GM12878 (cell line): Measurements from ENCODE around the gene COL16A1. TPM values are rescaled to one million over a fixed set of nuclear protein-coding genes. Genes with fewer than 3 reads are reported as not detected.

ENCODE experiments used
- ATAC-seq: fragments of 200-7000 bp; cut with Tn5 transposase; 3 replicates; pipeline ENCODE4 v1.9.1; 2020; ENCODE audit warnings: mild to moderate bottlenecking, moderate library complexity
- BruUV-seq: library from RNA; stranded (reverse); fragments of 400-500 nt; replicated peaks from 2 replicates; lab custom pipeline; 2021; lab: Mats Ljungman, UMichigan
- CTCF ChIA-PET: fragments of 300-600 bp; sonication (Branson Sonifier 250); formaldehyde crosslinking; extraction: SDS; loops from one replicate; lab custom pipeline; 2021; ENCODE audit warnings: inconsistent platforms; lab: Yijun Ruan, JAX
- POLR2A ChIA-PET: fragments of 350-600 bp; formaldehyde crosslinking; extraction: SDS; loops from one replicate; lab custom pipeline; 2021; ENCODE audit warnings: inconsistent platforms; lab: Charles Lee
- RAD21 ChIA-PET: fragments of 300-600 bp; sonication (Branson Sonifier 250); formaldehyde crosslinking; loops from one replicate; lab custom pipeline; 2023; ENCODE audit warnings: antibody characterized with exemption; ENCODE audit not compliant: unreplicated experiment; lab: Charles Lee
- SMC1A ChIA-PET: fragments of 300-600 bp; sonication (Branson Sonifier 250); formaldehyde crosslinking; loops from one replicate; lab custom pipeline; 2023; ENCODE audit not compliant: unreplicated experiment, uncharacterized antibody; lab: Charles Lee
- DNase-seq: peaks from one replicate; pipeline ENCODE4 v3.0.0-alpha.2; 2011; ENCODE audit warnings: low read depth, low spot score
- FAIRE-seq: peaks from 3 replicates; lab custom pipeline; 2011; peaks lifted over from hg19 to GRCh38; lab: Jason Lieb, UNC
- H2AFZ ChIP-seq: 2 replicates; pipeline ENCODE4 v1.6.0; 2011; ENCODE audit warnings: low read depth, low read length, control low read depth; ENCODE audit not compliant: control insufficient read depth
- H3K27ac ChIP-seq: 2 replicates; pipeline ENCODE4 v1.5.1; 2011; ENCODE audit warnings: control low read depth; ENCODE audit not compliant: control insufficient read depth, insufficient read depth
- H3K27me3 ChIP-seq, 2 experiments: replicated peaks in 1 of 2; 2 replicates each; pipeline versions ENCODE4 v1.6.0 to v1.6.1; 2011; ENCODE audit warnings: low read length in 1 of 2; ENCODE audit not compliant: control insufficient read depth in 2 of 2, insufficient read depth in 2 of 2
- H3K36me3 ChIP-seq, 2 experiments: 2 replicates each; pipeline ENCODE4 v1.5.1; 2011; ENCODE audit warnings: low read length in 1 of 2; ENCODE audit not compliant: control insufficient read depth in 2 of 2, insufficient read depth in 2 of 2
- H3K4me1 ChIP-seq: 2 replicates; pipeline ENCODE4 v1.6.1; 2011; ENCODE audit warnings: mild to moderate bottlenecking, low read length, moderate library complexity, mixed read lengths; ENCODE audit not compliant: control insufficient read depth, insufficient read depth
- H3K4me2 ChIP-seq: 2 replicates; pipeline ENCODE4 v1.6.0; 2011; ENCODE audit warnings: control low read depth; ENCODE audit not compliant: control insufficient read depth, insufficient read depth
- H3K4me3 ChIP-seq: fragments of 200-600 bp; sonication (generic); 2 replicates; pipeline ENCODE4 v1.5.1; 2016
- H3K79me2 ChIP-seq: 2 replicates; pipeline ENCODE4 v1.6.0; 2011; ENCODE audit warnings: low read length; ENCODE audit not compliant: control insufficient read depth, insufficient read depth
- H3K9ac ChIP-seq: 2 replicates; pipeline ENCODE4 v1.8.0; 2011; ENCODE audit warnings: low read length, control low read depth, mixed read lengths; ENCODE audit not compliant: control insufficient read depth, insufficient read depth
- H3K9me3 ChIP-seq: replicated peaks from 3 replicates; pipeline ENCODE4 v1.5.1; 2011; ENCODE audit warnings: mild to moderate bottlenecking, low read length; ENCODE audit not compliant: control insufficient read depth, insufficient read depth
- H4K20me1 ChIP-seq: 2 replicates; pipeline ENCODE4 v1.6.0; 2011; ENCODE audit not compliant: control insufficient read depth, insufficient read depth
- CBFB ChIP-seq: IDR thresholded peaks from 2 replicates; pipeline ENCODE4 v1.6.1; 2016; ENCODE audit warnings: antibody characterized with exemption, low read depth
- CBX3 ChIP-seq: fragments of 200-600 bp; sonication (generic); IDR thresholded peaks from 2 replicates; pipeline ENCODE4 v1.6.1; 2016; ENCODE audit warnings: low read depth, borderline replicate concordance
- KLF5 ChIP-seq: fragments of 450-650 bp; IDR thresholded peaks from 2 replicates; pipeline ENCODE4 v1.6.1; 2014; ENCODE audit warnings: mild to moderate bottlenecking; ENCODE audit not compliant: partially characterized antibody
- MEF2B ChIP-seq: fragments of 450-650 bp; IDR thresholded peaks from 2 replicates; pipeline ENCODE4 v1.6.1; 2018; ENCODE audit warnings: mild to moderate bottlenecking, moderate library complexity; ENCODE audit not compliant: partially characterized antibody, poor library complexity, severe bottlenecking
- POLR2A ChIP-seq: IDR thresholded peaks from 2 replicates; pipeline ENCODE4 v1.6.1; 2011; ENCODE audit warnings: low read depth, mild to moderate bottlenecking, low read length
- RELA ChIP-seq: fragments of 450-650 bp; IDR thresholded peaks from 2 replicates; pipeline ENCODE4 v1.8.0; 2014; ENCODE audit warnings: borderline replicate concordance; ENCODE audit not compliant: partially characterized antibody
- ZZZ3 ChIP-seq: IDR thresholded peaks from 2 replicates; pipeline ENCODE4 v1.6.1; 2011; ENCODE audit warnings: low read depth; ENCODE audit not compliant: control insufficient read depth, insufficient read length
- WGBS: methylation state at CpG from one replicate; pipeline ENCODE4 v1.1.6; 2016; ENCODE audit warnings: low lambda C conversion rate; ENCODE audit not compliant: insufficient replicate concordance, insufficient coverage; ENCODE audit errors: missing lambda C conversion rate; 5-methylcytosine and 5-hydroxymethylcytosine counted together
- in situ Hi-C: fragments of 300-500 bp; cut with MboI; formaldehyde crosslinking; loops from 9 replicates; pipeline ENCODE4 v1.14.3; 2018; ENCODE audit warnings: mixed read lengths
- intact Hi-C: fragments of 100-400 bp; cut with micrococcal nuclease; formaldehyde crosslinking; loops from one replicate; pipeline ENCODE4 v1.14.2; 2022; ENCODE audit not compliant: unreplicated experiment
- polyA plus RNA-seq, 11 experiments: library from polyadenylated mRNA; depleted of rRNA in 4 of 11; unstranded in 6 of 11; stranded (reverse) in 5 of 11; fragments of >200 nt; fragmentation: Nextera tagmentation in 4 of 11; fragmentation: Illumina TruSeq in 1 of 11; extraction: Ambion mirVana in 4 of 11; extraction: Trizol in 1 of 11; gene quantifications; 1 replicate in 1 of 11; 2 replicates in 10 of 11; pipeline versions ENCODE4 v1.2.1 to v1.2.3, GENCODE V29; 2011 to 2016; ENCODE audit warnings: inconsistent platforms in 2 of 11, missing spikeins in 2 of 11, low read depth in 1 of 11
- total RNA-seq, 4 experiments: library from RNA; depleted of rRNA in 3 of 4; stranded (reverse); fragments of >200 nt in 3 of 4; fragmentation: Illumina TruSeq in 1 of 4; extraction: Trizol in 1 of 4; gene quantifications; 2 replicates each; pipeline versions ENCODE4 v1.2.1 to v1.2.3, GENCODE V29; 2013 to 2021
- TF ChIP-seq, protein P1 (sequence below): fragments of 450-650 bp; IDR thresholded peaks from 2 replicates; pipeline ENCODE4 v1.6.1; 2017; ENCODE audit warnings: mild to moderate bottlenecking
- TF ChIP-seq, protein P2 (sequence below), 3 experiments: IDR thresholded peaks in 2 of 3; conservative IDR thresholded peaks in 1 of 3; 2 replicates each; pipeline ENCODE4 v1.5.1; 2011; ENCODE audit warnings: low read depth in 3 of 3, low read length in 3 of 3, mild to moderate bottlenecking in 3 of 3, control low read depth in 2 of 3, moderate library complexity in 2 of 3, inconsistent platforms in 1 of 3, mixed read lengths in 1 of 3; ENCODE audit not compliant: control insufficient read depth in 2 of 3, insufficient read depth in 1 of 3; ENCODE audit errors: extremely low read depth in 1 of 3

The COL16A1 gene
- total and polyA plus RNA-seq, 10 of the 15 experiments (the other 5 are each of a cell fraction or from before 2014, with no cell fraction given) = 0.02 to 3.7 (median 0.59) TPM

DNA sequence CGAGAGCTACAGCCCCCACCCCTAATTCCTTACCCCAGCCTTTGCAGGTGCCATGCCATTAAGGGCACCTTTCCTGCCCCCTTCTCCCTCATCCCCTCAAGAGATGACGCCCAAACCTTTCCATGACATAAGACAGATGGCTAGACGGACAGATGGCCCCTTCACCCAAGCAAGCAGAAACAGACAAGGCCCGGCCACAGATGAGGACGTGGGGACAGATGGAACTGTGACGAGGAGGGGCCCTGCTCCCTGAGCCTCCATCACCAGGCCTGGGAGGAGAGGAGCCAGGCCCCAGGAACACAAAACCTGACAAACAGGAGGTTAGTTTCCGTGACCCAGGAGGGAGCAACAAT lies 34.4 kb downstream of the COL16A1 start:
- Histone ChIP-seq H3K4me3 (no peak overlapping the region), H3K27me3 (no peaks in the 10 kb centered on the region), H3K4me1 (no peaks in the 10 kb centered on the region), H2AFZ (no peak overlapping the region), H3K9me3 (no peaks in the 10 kb centered on the region), H4K20me1 (no peaks in the 10 kb centered on the region), H3K9ac (no peak overlapping the region), H3K4me2 (no peak overlapping the region), H3K27ac (no peak overlapping the region), H3K79me2 (no peaks in the 10 kb centered on the region), H3K36me3 (no peaks in the 10 kb centered on the region)
- FAIRE-seq = no peak
- no TSS peak for BruUV-seq
- intact Hi-C loops = loop anchor here (10.0 kb wide), 1 partner anchor 395 kb away; no protein-coding TSS in a partner anchor
- no peak for ATAC-seq
- ChIA-PET RAD21 (no interaction called here), POLR2A (no interaction called here), SMC1A (interaction anchor here (0.8 kb wide), 1 partner anchor 8 kb away, joined by 3 read pairs; no protein-coding TSS in a partner anchor), CTCF (no interaction called here)
- 8% methylated on average over 7 of the region's 7 CpGs for WGBS
- TF ChIP-seq POLR2A (no peak), KLF5 (no peak), CBX3 (no peak), MEF2B (no peak), ZZZ3 (no peak), CBFB (no peak), RELA (no peak)
- TF ChIP-seq, protein P1, sequence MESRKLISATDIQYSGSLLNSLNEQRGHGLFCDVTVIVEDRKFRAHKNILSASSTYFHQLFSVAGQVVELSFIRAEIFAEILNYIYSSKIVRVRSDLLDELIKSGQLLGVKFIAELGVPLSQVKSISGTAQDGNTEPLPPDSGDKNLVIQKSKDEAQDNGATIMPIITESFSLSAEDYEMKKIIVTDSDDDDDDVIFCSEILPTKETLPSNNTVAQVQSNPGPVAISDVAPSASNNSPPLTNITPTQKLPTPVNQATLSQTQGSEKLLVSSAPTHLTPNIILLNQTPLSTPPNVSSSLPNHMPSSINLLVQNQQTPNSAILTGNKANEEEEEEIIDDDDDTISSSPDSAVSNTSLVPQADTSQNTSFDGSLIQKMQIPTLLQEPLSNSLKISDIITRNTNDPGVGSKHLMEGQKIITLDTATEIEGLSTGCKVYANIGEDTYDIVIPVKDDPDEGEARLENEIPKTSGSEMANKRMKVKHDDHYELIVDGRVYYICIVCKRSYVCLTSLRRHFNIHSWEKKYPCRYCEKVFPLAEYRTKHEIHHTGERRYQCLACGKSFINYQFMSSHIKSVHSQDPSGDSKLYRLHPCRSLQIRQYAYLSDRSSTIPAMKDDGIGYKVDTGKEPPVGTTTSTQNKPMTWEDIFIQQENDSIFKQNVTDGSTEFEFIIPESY = no peak
- TF ChIP-seq, protein P2, sequence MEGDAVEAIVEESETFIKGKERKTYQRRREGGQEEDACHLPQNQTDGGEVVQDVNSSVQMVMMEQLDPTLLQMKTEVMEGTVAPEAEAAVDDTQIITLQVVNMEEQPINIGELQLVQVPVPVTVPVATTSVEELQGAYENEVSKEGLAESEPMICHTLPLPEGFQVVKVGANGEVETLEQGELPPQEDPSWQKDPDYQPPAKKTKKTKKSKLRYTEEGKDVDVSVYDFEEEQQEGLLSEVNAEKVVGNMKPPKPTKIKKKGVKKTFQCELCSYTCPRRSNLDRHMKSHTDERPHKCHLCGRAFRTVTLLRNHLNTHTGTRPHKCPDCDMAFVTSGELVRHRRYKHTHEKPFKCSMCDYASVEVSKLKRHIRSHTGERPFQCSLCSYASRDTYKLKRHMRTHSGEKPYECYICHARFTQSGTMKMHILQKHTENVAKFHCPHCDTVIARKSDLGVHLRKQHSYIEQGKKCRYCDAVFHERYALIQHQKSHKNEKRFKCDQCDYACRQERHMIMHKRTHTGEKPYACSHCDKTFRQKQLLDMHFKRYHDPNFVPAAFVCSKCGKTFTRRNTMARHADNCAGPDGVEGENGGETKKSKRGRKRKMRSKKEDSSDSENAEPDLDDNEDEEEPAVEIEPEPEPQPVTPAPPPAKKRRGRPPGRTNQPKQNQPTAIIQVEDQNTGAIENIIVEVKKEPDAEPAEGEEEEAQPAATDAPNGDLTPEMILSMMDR (IDR thresholded peaks at IDR 0.05 in 2 of 3, conservative IDR thresholded peaks at IDR 0.05 in 1 of 3; ENCODE audit: control insufficient read depth in 2 of 3, extremely low read depth in 1 of 3, insufficient read depth in 1 of 3, low read depth in 3 of 3, low read length in 3 of 3) = no peak
- in situ Hi-C loops = loop anchor here (5.0 kb wide), 1 partner anchor 38 kb away; no protein-coding TSS in a partner anchor
- DNase-seq = no peak
